GM12878 (cell line): ENCODE measurements around the gene OR11A1.

ENCODE experiments used
- CTCF ChIP-seq, 3 experiments: IDR thresholded peaks in 2 of 3; conservative IDR thresholded peaks in 1 of 3; 2 replicates each; pipeline ENCODE4 v1.5.1; 2011; ENCODE audit warnings: low read depth in 3 of 3, low read length in 3 of 3, mild to moderate bottlenecking in 3 of 3, control low read depth in 2 of 3, moderate library complexity in 2 of 3, inconsistent platforms in 1 of 3, mixed read lengths in 1 of 3; ENCODE audit not compliant: control insufficient read depth in 2 of 3, insufficient read depth in 1 of 3; ENCODE audit errors: extremely low read depth in 1 of 3
- MAX ChIP-seq: IDR thresholded peaks from 2 replicates; pipeline ENCODE4 v1.6.1; 2012; ENCODE audit warnings: low read depth, low read length, improper control_type of control experiment
- ZNF274 ChIP-seq: IDR thresholded peaks from one replicate; pipeline ENCODE4 v1.8.0; 2011; ENCODE audit not compliant: insufficient read length, insufficient read depth

- TF ChIP-seq CTCF (IDR thresholded peaks at IDR 0.05 in 2 of 3, conservative IDR thresholded peaks at IDR 0.05 in 1 of 3; ENCODE audit: control insufficient read depth in 2 of 3, extremely low read depth in 1 of 3, insufficient read depth in 1 of 3, low read depth in 3 of 3, low read length in 3 of 3) = no peak
- no peak for TF ChIP-seq ZNF274
- no peak for TF ChIP-seq MAX
Measured at GRCh38 chr6:29494131-29494530, 37.3 kb upstream of the OR11A1 start.
